Stimulated activated naive CD4-positive, alpha-beta T cell (primary cell): ENCODE results near the gene SPINK9.
A peak's percentile ranks its signal among the peaks of the same experiment; 100 is the strongest.

Source experiments
- DNase-seq, 6 experiments: peaks; one replicate each; lab custom pipeline; 2025; lab: John Stamatoyannopoulos, UW

The SPINK9 gene

GRCh38 chr5:148335259-148335658 lies at the start of gene SPINK9:
Gene SPINK9 (plus strand): TSS chr5:148335559. CDS start chr5:148335614, 55 bp downstream.
- no peak for DNase-seq

- peak in 1 of 6 experiments; percentile 1 for DNase-seq
Observed at GRCh38 chr5:148290271-148291195, 44.8 kb upstream of the SPINK9 start.

GRCh38 chr5:148297731-148298130 lies 37.6 kb upstream of the SPINK9 start:
- DNase-seq: no peak

GRCh38 chr5:148306446-148306845 lies 28.9 kb upstream of the SPINK9 start:
- DNase-seq: no peak

- no peak for DNase-seq
Observed at GRCh38 chr5:148309019-148309418, 26.3 kb upstream of the SPINK9 start.

GRCh38 chr5:148309746-148310145 lies 25.6 kb upstream of the SPINK9 start:
- no peak for DNase-seq

GRCh38 chr5:148311484-148311883 lies 23.9 kb upstream of the SPINK9 start:
- DNase-seq: no peak

- DNase-seq: no peak
Observed at GRCh38 chr5:148312153-148312552, 23.2 kb upstream of the SPINK9 start, which contains the start of gene SPINK7. Gene SPINK7 (plus strand): TSS chr5:148312423. CDS start chr5:148312484, 61 bp downstream.

- DNase-seq: no peak
Observed at GRCh38 chr5:148314187-148314586, 21.2 kb upstream of the SPINK9 start.

GRCh38 chr5:148314731-148315130 lies 20.6 kb upstream of the SPINK9 start:
- no peak for DNase-seq

GRCh38 chr5:148320011-148320963 lies 15.1 kb upstream of the SPINK9 start:
- peak in 3 of 6 experiments; percentile 10 to 76 (median 16) for DNase-seq

- no peak for DNase-seq
Observed at GRCh38 chr5:148333262-148333849, 2.0 kb upstream of the SPINK9 start.

- DNase-seq: no peak
Observed at GRCh38 chr5:148336704-148337435, 1.5 kb downstream of the SPINK9 start.

GRCh38 chr5:148342371-148343045 lies 7.1 kb downstream of the SPINK9 start:
- no peak for DNase-seq

GRCh38 chr5:148343046-148343407 lies 7.7 kb downstream of the SPINK9 start:
- no peak for DNase-seq

GRCh38 chr5:148343603-148344487 lies 8.5 kb downstream of the SPINK9 start:
- no peak for DNase-seq

GRCh38 chr5:148347706-148348105 lies 12.3 kb downstream of the SPINK9 start:
- DNase-seq: no peak

GRCh38 chr5:148352696-148353095 lies 17.3 kb downstream of the SPINK9 start:
- DNase-seq: no peak

GRCh38 chr5:148353634-148354033 lies 18.3 kb downstream of the SPINK9 start:
- DNase-seq: no peak

- DNase-seq: no peak
Observed at GRCh38 chr5:148364343-148364742, 29.0 kb downstream of the SPINK9 start.
